ELF-1 (cell line): ENCODE measurements around the gene ZNF239.
"Not testable (repeated sequence)": the region's sequence is repeated elsewhere in the genome, so short reads cannot be mapped to it uniquely, and the experiment has no call there.

Experiments
- DNase-seq: peaks from one replicate; pipeline ENCODE4 v3.0.0-alpha.2; 2016; ENCODE audit warnings: low read depth, low spot score

ZNF239 gene

DNA sequence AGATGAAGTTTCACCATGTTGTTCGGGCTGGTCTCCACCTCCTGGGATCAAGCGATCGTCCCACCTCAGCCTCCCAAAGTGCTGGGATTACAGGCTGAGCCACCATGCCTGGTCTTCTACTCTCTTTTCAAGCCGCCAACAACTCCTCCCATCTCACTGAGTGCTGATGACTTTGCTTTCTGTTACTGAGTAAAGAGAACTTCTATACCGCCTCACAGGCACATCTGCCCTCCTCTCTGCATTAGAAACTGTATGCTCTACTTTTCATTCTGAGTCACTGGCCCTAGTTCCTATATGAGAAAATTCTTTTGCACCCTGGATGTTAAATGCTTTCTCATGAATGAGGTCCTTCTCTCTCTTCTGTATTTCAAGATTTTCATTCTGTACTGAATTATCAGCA, 2.2 kb upstream of the ZNF239 start:
- DNase-seq, result no peak

GRCh38 chr10:43576062-43576461, 1.6 kb upstream of the ZNF239 start:
- no peak for DNase-seq

DNA sequence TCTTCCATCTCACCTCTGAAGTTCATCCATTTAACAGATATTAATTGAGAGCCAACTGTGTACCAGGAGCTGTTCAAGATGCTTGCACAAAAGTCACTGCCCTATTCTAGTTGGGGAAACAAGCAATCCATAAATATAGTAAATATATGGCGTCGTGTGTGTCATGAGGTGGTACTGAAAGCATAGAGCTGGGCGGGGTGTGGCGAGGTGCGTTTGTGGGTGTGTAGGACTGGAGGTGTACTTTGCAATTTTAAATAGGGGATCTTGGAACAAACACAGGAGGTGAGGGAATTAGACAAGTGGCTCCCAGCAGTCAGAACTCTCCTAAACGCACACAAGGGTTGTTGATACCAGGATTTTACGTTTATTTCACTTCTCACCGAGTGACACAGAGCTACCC, 490 bp upstream of the ZNF239 start:
- no peak for DNase-seq

- peak; percentile 28 for DNase-seq
These were observed 991 bp downstream of the ZNF239 start for GRCh38 chr10:43573250-43574000.

GRCh38 chr10:43570971-43571370, 3.4 kb downstream of the ZNF239 start:
- no peak for DNase-seq

- DNase-seq, result no peak
These were observed 4.7 kb downstream of the ZNF239 start for GRCh38 chr10:43569681-43570080.

GRCh38 chr10:43557214-43557613, 17.2 kb downstream of the ZNF239 start:
- DNase-seq, result no peak

- not testable (repeated sequence) for DNase-seq
These were observed 30.7 kb downstream of the ZNF239 start for GRCh38 chr10:43543746-43544145.

- DNase-seq, result no peak
These were observed 49.8 kb downstream of the ZNF239 start for GRCh38 chr10:43524434-43525247.
